Liver (tissue), 9 donors: ENCODE results near the gene LUC7L. TPM values are rescaled to one million over a fixed set of nuclear protein-coding genes. Genes with fewer than 3 reads are reported as not detected.

Experiments
- DNase-seq: peaks from one replicate; pipeline ENCODE4 v3.0.0-alpha.2; 2017; ENCODE audit warnings: low spot score
- H3K27ac ChIP-seq, 2 donors: one replicate each; pipeline ENCODE4 v1.7.0; 2013; ENCODE audit warnings: inconsistent platforms in 2 of 2, low read length in 2 of 2, control low read depth in 1 of 2, low read depth in 1 of 2, mild to moderate bottlenecking in 1 of 2
- H3K27me3 ChIP-seq, 4 donors: one replicate each; pipeline versions ENCODE4 v1.6.1 to v1.7.0; 2013; ENCODE audit warnings: low read length in 3 of 4, inconsistent platforms in 1 of 4, mild to moderate bottlenecking in 1 of 4, moderate library complexity in 1 of 4; ENCODE audit not compliant: control insufficient read depth in 4 of 4, insufficient read depth in 4 of 4
- H3K36me3 ChIP-seq, 4 donors: one replicate each; pipeline versions ENCODE4 v1.6.1 to v1.7.0; 2013; ENCODE audit warnings: low read length in 3 of 4, mild to moderate bottlenecking in 3 of 4, low read depth in 1 of 4, moderate library complexity in 1 of 4; ENCODE audit not compliant: control insufficient read depth in 4 of 4, insufficient read depth in 3 of 4
- H3K4me1 ChIP-seq, 4 donors: one replicate each; pipeline versions ENCODE4 v1.6.1 to v1.7.0; 2013; ENCODE audit warnings: low read length in 3 of 4, mild to moderate bottlenecking in 3 of 4, moderate library complexity in 1 of 4; ENCODE audit not compliant: control insufficient read depth in 4 of 4, insufficient read depth in 4 of 4
- H3K4me3 ChIP-seq, 3 donors: one replicate each; pipeline versions ENCODE4 v1.6.1 to v1.7.0; 2013; ENCODE audit warnings: low read length in 3 of 3, control low read depth in 1 of 3, low read depth in 1 of 3, mild to moderate bottlenecking in 1 of 3
- H3K9ac ChIP-seq, 2 donors: one replicate each; pipeline ENCODE4 v1.7.0; 2013; ENCODE audit warnings: low read length in 2 of 2, mild to moderate bottlenecking in 2 of 2, moderate library complexity in 2 of 2, control low read depth in 1 of 2, low read depth in 1 of 2
- H3K9me3 ChIP-seq, 4 donors: one replicate each; pipeline versions ENCODE4 v1.6.1 to v1.7.0; 2013; ENCODE audit warnings: low read length in 3 of 4; ENCODE audit not compliant: control insufficient read depth in 4 of 4
- ATF3 ChIP-seq: IDR thresholded peaks from 2 replicates; pipeline ENCODE4 v1.6.1; 2016; ENCODE audit warnings: antibody characterized with exemption
- CTCF ChIP-seq: fragments of 150-350 bp; IDR thresholded peaks from 2 replicates; pipeline ENCODE4 v1.5.1; 2017; ENCODE audit warnings: improper control_type of control experiment, low read depth, low read length; ENCODE audit not compliant: missing input control
- EGR1 ChIP-seq, 2 donors: IDR thresholded peaks; 2 replicates each; pipeline ENCODE4 v1.6.1; 2016 to 2018; ENCODE audit warnings: antibody characterized with exemption in 2 of 2, low read depth in 2 of 2
- FOXA1 ChIP-seq: IDR thresholded peaks from 2 replicates; pipeline ENCODE4 v1.6.1; 2016; ENCODE audit warnings: antibody characterized with exemption
- FOXA2 ChIP-seq: IDR thresholded peaks from 2 replicates; pipeline ENCODE4 v1.6.1; 2016; ENCODE audit warnings: antibody characterized with exemption
- GABPA ChIP-seq, 2 donors: IDR thresholded peaks in 1 of 2; conservative IDR thresholded peaks in 1 of 2; 2 replicates each; pipeline ENCODE4 v1.6.1; 2016; ENCODE audit warnings: antibody characterized with exemption in 2 of 2, mild to moderate bottlenecking in 1 of 2, moderate library complexity in 1 of 2
- HNF4A ChIP-seq, 2 donors: conservative IDR thresholded peaks; 2 replicates each; pipeline ENCODE4 v1.6.1; 2016; ENCODE audit warnings: antibody characterized with exemption in 2 of 2, mild to moderate bottlenecking in 2 of 2
- HNF4G ChIP-seq: IDR thresholded peaks from 2 replicates; pipeline ENCODE4 v1.6.1; 2016; ENCODE audit warnings: antibody characterized with exemption
- JUND ChIP-seq, 2 donors: IDR thresholded peaks; 2 replicates each; pipeline ENCODE4 v1.6.1; 2016; ENCODE audit warnings: antibody characterized with exemption in 2 of 2
- MAX ChIP-seq: IDR thresholded peaks from 2 replicates; pipeline ENCODE4 v1.6.1; 2016; ENCODE audit warnings: antibody characterized with exemption
- NR2F2 ChIP-seq: IDR thresholded peaks from 2 replicates; pipeline ENCODE4 v1.6.1; 2016; ENCODE audit warnings: antibody characterized with exemption
- RAD21 ChIP-seq, 2 donors: IDR thresholded peaks; 2 replicates each; pipeline ENCODE4 v1.6.1; 2016; ENCODE audit warnings: antibody characterized with exemption in 2 of 2, mild to moderate bottlenecking in 2 of 2
- REST ChIP-seq: IDR thresholded peaks from 2 replicates; pipeline ENCODE4 v1.6.1; 2016; ENCODE audit warnings: antibody characterized with exemption, mild to moderate bottlenecking
- RXRA ChIP-seq, 2 donors: IDR thresholded peaks; 2 replicates each; pipeline ENCODE4 v1.6.1; 2017 to 2018; ENCODE audit warnings: antibody characterized with exemption in 2 of 2, mild to moderate bottlenecking in 1 of 2
- SP1 ChIP-seq: IDR thresholded peaks from 2 replicates; pipeline ENCODE4 v1.6.1; 2018; ENCODE audit warnings: antibody characterized with exemption, mild to moderate bottlenecking
- TAF1 ChIP-seq: conservative IDR thresholded peaks from 2 replicates; pipeline ENCODE4 v1.6.1; 2016; ENCODE audit warnings: antibody characterized with exemption, mild to moderate bottlenecking
- YY1 ChIP-seq: IDR thresholded peaks from 2 replicates; pipeline ENCODE4 v1.6.1; 2016; ENCODE audit warnings: antibody characterized with exemption, mild to moderate bottlenecking
- WGBS: extraction: QIAGEN DNeasy Blood & Tissue Kit; methylation state at CpG from one replicate; pipeline ENCODE4 v1.1.7; 2013; 5-methylcytosine and 5-hydroxymethylcytosine counted together
- polyA plus RNA-seq, 2 donors: library from polyadenylated mRNA; stranded (reverse) in 1 of 2; unstranded in 1 of 2; fragments of 200-250 nt in 1 of 2; fragments of >200 nt in 1 of 2; fragmentation: Nextera tagmentation in 1 of 2; extraction: Ambion mirVana in 1 of 2; gene quantifications; one replicate each; pipeline versions ENCODE4 v1.2.1 to v1.2.3, GENCODE V29; 2013 to 2015
- total RNA-seq, 2 donors: library from RNA; depleted of rRNA; stranded (reverse); fragments of >200 nt; gene quantifications; one replicate each; pipeline ENCODE4 v1.2.3, GENCODE V29; 2014
- TF ChIP-seq, protein P1 (sequence below): IDR thresholded peaks from 2 replicates; pipeline ENCODE4 v1.6.1; 2016; ENCODE audit warnings: antibody characterized with exemption
- donor health status: healthy.
- donor health status: healthy.
- donor health status: healthy.
- donor health status: healthy.
- donor health status: healthy.

The LUC7L gene
- total and polyA plus RNA-seq, 4 donors, result 11.5 to 34.3 (median 19.6) TPM

DNA sequence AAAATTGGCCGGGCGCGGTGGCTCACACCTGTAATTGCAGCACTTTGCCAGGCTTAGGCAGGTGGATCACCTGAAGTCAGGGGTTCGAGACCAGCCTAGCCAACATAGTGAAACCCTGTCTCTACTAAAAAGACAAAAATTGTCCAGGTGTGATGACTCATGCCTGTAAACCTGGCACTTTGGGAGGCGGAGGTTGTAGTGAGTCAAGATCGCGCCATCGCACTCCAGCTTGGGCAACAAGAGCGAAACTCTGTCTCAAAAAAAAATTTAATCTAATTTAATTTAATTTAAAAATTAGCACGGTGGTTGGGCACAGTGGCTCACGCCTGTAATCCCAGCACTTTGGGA lies 50.6 kb downstream of the LUC7L start:
- H3K27me3 ChIP-seq, result peaks cover 3 to 15% (median 8%) of the 10 kb centered on the region in 4 donors
- no peaks in the 10 kb centered on the region for H3K9me3 ChIP-seq
- DNase-seq, result peak; percentile 65
- WGBS, result 76% methylated on average over 11 of the region's 11 CpGs
- H3K36me3 ChIP-seq, result no peaks in the 10 kb centered on the region
- H3K9ac ChIP-seq, result no peak overlapping the region
- peaks cover 5 to 13% (median 12%) of the 10 kb centered on the region in 4 donors for H3K4me1 ChIP-seq
- TF ChIP-seq FOXA1, result no peak
- TF ChIP-seq NR2F2, result no peak
- TF ChIP-seq RXRA (IDR thresholded peaks at IDR 0.05), result no peak
- TF ChIP-seq GABPA (IDR thresholded peaks at IDR 0.05 in 1 of 2, conservative IDR thresholded peaks at IDR 0.05 in 1 of 2), result no peak
- TF ChIP-seq EGR1 (IDR thresholded peaks at IDR 0.05; ENCODE audit: low read depth in 2 of 2), result no peak
- TF ChIP-seq MAX, result no peak
- no peak for TF ChIP-seq FOXA2
- TF ChIP-seq HNF4A (conservative IDR thresholded peaks at IDR 0.05), result no peak
- no peak for TF ChIP-seq CTCF
- TF ChIP-seq REST, result no peak
- TF ChIP-seq, protein P1, sequence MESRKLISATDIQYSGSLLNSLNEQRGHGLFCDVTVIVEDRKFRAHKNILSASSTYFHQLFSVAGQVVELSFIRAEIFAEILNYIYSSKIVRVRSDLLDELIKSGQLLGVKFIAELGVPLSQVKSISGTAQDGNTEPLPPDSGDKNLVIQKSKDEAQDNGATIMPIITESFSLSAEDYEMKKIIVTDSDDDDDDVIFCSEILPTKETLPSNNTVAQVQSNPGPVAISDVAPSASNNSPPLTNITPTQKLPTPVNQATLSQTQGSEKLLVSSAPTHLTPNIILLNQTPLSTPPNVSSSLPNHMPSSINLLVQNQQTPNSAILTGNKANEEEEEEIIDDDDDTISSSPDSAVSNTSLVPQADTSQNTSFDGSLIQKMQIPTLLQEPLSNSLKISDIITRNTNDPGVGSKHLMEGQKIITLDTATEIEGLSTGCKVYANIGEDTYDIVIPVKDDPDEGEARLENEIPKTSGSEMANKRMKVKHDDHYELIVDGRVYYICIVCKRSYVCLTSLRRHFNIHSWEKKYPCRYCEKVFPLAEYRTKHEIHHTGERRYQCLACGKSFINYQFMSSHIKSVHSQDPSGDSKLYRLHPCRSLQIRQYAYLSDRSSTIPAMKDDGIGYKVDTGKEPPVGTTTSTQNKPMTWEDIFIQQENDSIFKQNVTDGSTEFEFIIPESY, result no peak
- no peak for TF ChIP-seq TAF1
- TF ChIP-seq ATF3, result no peak
- TF ChIP-seq JUND (IDR thresholded peaks at IDR 0.05), result no peak
- no peak for TF ChIP-seq YY1
- no peak for TF ChIP-seq RAD21 (IDR thresholded peaks at IDR 0.05)
- no peak for TF ChIP-seq SP1
- TF ChIP-seq HNF4G, result no peak
- no peak overlapping the region for H3K27ac ChIP-seq
- H3K4me3 ChIP-seq, result no peak overlapping the region
